Esophagus squamous epithelium (tissue), 4 donors: ENCODE results near the gene SSRP1.

Source experiments
- CTCF ChIP-seq, 6 experiments: fragments of 450-650 bp in 4 of 6; fragments of 200-600 bp in 2 of 6; sonication (generic) in 2 of 6; IDR thresholded peaks; one replicate each; pipeline ENCODE4 v1.5.1; 2016 to 2019; ENCODE audit warnings: antibody characterized with exemption in 6 of 6, mild to moderate bottlenecking in 4 of 6, moderate library complexity in 4 of 6
- POLR2A ChIP-seq, 4 donors: fragments of 450-650 bp; IDR thresholded peaks; one replicate each; pipeline ENCODE4 v1.6.1; 2017; ENCODE audit warnings: antibody characterized with exemption in 4 of 4, mild to moderate bottlenecking in 4 of 4, moderate library complexity in 3 of 4

GRCh38 chr11:57347336-57347735 lies 11.6 kb upstream of the SSRP1 start:
- TF ChIP-seq CTCF (IDR thresholded peaks at IDR 0.05) = no peak
- no peak for TF ChIP-seq POLR2A (IDR thresholded peaks at IDR 0.05)
